Measurements from ENCODE around the gene TMA7B.
A peak's percentile ranks its signal among the peaks of the same experiment; 100 is the strongest.

- TF ChIP-seq CTCF (IDR thresholded peaks at IDR 0.05 in 2 of 3, conservative IDR thresholded peaks at IDR 0.05 in 1 of 3; ENCODE audit: control insufficient read depth in 2 of 3, extremely low read depth in 1 of 3, insufficient read depth in 1 of 3, low read depth in 3 of 3, low read length in 3 of 3) (peak in 2 of 3 experiments; percentile 16 to 27; a peak in 3 of 6 replicates), SPI1 (IDR thresholded peaks at IDR 0.05; ENCODE audit: borderline replicate concordance, insufficient read depth, low read depth, low read length) (no peak)
Observed at GRCh38 chr22:39999144-39999757, 39.1 kb downstream of the TMA7B start.

All from GM12878 (cell line).